Muscle of arm (tissue), 14 donors: ENCODE measurements around the gene STARD7. TPM values are rescaled to one million over a fixed set of nuclear protein-coding genes. Genes with fewer than 3 reads are reported as not detected.
"Not testable (repeated sequence)": the region's sequence is repeated elsewhere in the genome, so short reads cannot be mapped to it uniquely, and the experiment has no call there.

Source experiments
- DNase-seq: peaks from one replicate; pipeline ENCODE4 v3.0.0-alpha.2; 2013
- long read RNA-seq, 11 donors: transcript quantifications; one replicate each; lab custom pipeline, GENCODE V29; 2026
- polyA plus RNA-seq, 12 donors: library from polyadenylated mRNA; unstranded; fragments of 120-200 nt; gene quantifications; one replicate each; pipeline ENCODE4 v1.2.1, GENCODE V29; 2013; ENCODE audit not compliant: insufficient read length in 12 of 12

Gene STARD7, protein sequence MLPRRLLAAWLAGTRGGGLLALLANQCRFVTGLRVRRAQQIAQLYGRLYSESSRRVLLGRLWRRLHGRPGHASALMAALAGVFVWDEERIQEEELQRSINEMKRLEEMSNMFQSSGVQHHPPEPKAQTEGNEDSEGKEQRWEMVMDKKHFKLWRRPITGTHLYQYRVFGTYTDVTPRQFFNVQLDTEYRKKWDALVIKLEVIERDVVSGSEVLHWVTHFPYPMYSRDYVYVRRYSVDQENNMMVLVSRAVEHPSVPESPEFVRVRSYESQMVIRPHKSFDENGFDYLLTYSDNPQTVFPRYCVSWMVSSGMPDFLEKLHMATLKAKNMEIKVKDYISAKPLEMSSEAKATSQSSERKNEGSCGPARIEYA
- 100 to 1,000 TPM in 8 of 12 donors, 10 to 100 TPM in 3, not detected in 1; 69.6 to 150 (median 116) TPM for polyA plus RNA-seq
- long read RNA-seq, donor 1, transcript STARD7-201 (8 exons, 3,368 nt), result major isoform, 18 of 21 reads
- long read RNA-seq, donor 1, partial matches to known transcripts, result 0 of 21 reads
- long read RNA-seq, donor 1, other reads (novel, unspliced or antisense), result 0 of 21 reads
- long read RNA-seq, donor 2, transcript STARD7-201 (8 exons, 3,368 nt), result major isoform, 45 of 54 reads
- long read RNA-seq, donor 2, partial matches to known transcripts, result 7 of 54 reads
- long read RNA-seq, donor 2, other reads (novel, unspliced or antisense), result 0 of 54 reads
- long read RNA-seq, donor 3, transcript STARD7-201 (8 exons, 3,368 nt), result major isoform, 22 of 24 reads
- long read RNA-seq, donor 3, partial matches to known transcripts, result 0 of 24 reads
- long read RNA-seq, donor 3, other reads (novel, unspliced or antisense), result 0 of 24 reads
- long read RNA-seq, donor 4, transcript STARD7-201 (8 exons, 3,368 nt), result major isoform, 18 of 21 reads
- long read RNA-seq, donor 4, partial matches to known transcripts, result 0 of 21 reads
- long read RNA-seq, donor 4, other reads (novel, unspliced or antisense), result 0 of 21 reads
- long read RNA-seq, donor 5, transcript STARD7-201 (8 exons, 3,368 nt), result major isoform, 18 of 22 reads
- long read RNA-seq, donor 5, partial matches to known transcripts, result 0 of 22 reads
- long read RNA-seq, donor 5, other reads (novel, unspliced or antisense), result 0 of 22 reads
- long read RNA-seq, donor 6, transcript STARD7-201 (8 exons, 3,368 nt), result major isoform, 15 of 31 reads
- long read RNA-seq, donor 6, partial matches to known transcripts, result 14 of 31 reads
- long read RNA-seq, donor 6, other reads (novel, unspliced or antisense), result 0 of 31 reads
- long read RNA-seq, donor 7, transcript STARD7-201 (8 exons, 3,368 nt), result major isoform, 16 of 17 reads
- long read RNA-seq, donor 7, partial matches to known transcripts, result 0 of 17 reads
- long read RNA-seq, donor 7, other reads (novel, unspliced or antisense), result 0 of 17 reads
- long read RNA-seq, donor 8, transcript STARD7-201 (8 exons, 3,368 nt), result major isoform, 23 of 25 reads
- long read RNA-seq, donor 8, partial matches to known transcripts, result 0 of 25 reads
- long read RNA-seq, donor 8, other reads (novel, unspliced or antisense), result 0 of 25 reads
- long read RNA-seq, donor 9, transcript STARD7-201 (8 exons, 3,368 nt), result major isoform, 10 of 13 reads
- long read RNA-seq, donor 9, partial matches to known transcripts, result 0 of 13 reads
- long read RNA-seq, donor 9, other reads (novel, unspliced or antisense), result 0 of 13 reads
- long read RNA-seq, donor 10, transcript STARD7-201 (8 exons, 3,368 nt), result major isoform, 24 of 147 reads
- long read RNA-seq, donor 10, partial matches to known transcripts, result 123 of 147 reads
- long read RNA-seq, donor 10, other reads (novel, unspliced or antisense), result 0 of 147 reads
- long read RNA-seq, donor 11, transcript STARD7-201 (8 exons, 3,368 nt), result major isoform, 24 of 25 reads
- long read RNA-seq, donor 11, partial matches to known transcripts, result 0 of 25 reads
- long read RNA-seq, donor 11, other reads (novel, unspliced or antisense), result 0 of 25 reads

GRCh38 chr2:96208143-96209010 lies at the start of gene STARD7:
STARD7 (minus strand) TSS chr2:96208827; CDS start chr2:96208434, 393 bp downstream.
- peak; percentile 98 for DNase-seq

GRCh38 chr2:96257744-96258143 lies 49.1 kb upstream of the STARD7 start:
- DNase-seq, result not testable (repeated sequence)

DNA sequence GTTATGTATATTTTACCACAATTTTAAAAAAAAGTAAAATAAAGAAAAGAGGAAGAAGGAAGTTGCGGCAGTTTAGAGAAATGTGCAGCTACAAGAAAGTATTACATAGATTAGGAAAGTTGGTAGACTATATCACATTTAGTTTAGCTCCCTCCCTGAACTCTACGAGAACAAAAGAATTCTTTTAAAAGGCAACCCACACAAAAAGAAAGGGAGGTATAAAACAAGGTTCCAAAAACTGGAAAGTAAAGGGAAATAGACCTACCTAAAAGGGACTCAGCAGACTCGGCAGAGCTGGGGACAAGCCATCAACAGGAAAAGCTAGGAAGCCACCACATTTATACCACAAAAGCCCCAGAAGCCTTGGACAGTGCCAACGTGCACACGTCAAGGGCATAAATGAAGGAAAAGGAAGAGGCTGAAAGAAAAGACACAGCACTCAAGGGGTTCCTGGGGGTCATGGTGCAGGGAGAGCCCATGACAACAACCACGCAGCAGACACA lies 48.0 kb upstream of the STARD7 start:
- DNase-seq, result no peak

- DNase-seq, result no peak
These were observed 45.9 kb upstream of the STARD7 start for GRCh38 chr2:96254571-96254970.

DNA sequence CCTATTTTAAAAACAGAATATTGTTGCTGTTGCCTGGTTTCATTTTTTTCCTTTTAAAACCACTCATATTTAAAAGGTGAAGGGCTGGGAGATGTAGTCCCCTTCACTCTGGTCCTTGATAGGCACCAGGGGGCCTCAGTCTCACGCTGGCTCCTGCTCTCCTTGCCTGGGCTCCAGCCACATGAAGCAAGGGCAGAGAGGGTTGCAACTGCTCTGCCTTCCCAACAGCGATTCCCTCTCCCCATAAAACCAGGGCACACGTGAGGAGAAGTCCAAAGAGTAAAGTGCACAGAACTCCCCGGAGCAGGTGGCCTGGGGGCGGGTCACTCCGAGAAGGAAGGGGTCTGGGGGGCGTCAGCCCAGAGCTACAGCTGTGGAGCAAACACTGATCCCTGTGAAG lies 44.4 kb upstream of the STARD7 start:
- no peak for DNase-seq

GRCh38 chr2:96252526-96252925 lies 43.9 kb upstream of the STARD7 start:
- no peak for DNase-seq

DNA sequence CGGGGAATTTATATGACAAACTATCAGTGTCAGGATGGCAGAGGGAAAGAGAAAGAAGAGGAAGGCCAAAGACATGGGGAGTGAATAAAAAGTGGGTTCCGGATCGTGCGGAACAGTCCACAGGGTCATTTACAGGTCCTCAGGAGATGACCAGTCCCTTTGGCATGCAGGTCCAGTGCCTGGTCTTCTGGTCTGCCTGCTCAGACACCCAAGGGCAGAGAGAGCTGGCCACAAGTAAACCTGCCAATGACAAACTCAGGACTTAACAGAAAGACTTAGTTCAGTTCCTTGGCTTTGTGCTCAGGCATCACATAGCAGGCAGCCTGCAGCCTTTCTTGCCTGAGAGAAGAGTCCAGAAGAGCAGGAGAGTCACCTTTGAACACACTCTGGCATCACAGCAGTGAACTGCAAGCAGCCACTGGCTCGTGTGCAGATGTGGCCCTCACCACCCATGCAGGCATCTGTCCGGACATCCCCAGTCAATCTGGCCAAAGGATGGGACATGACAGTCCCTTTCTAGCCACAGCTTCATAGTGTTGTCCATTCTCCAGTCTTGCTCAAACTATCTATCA lies 43.2 kb upstream of the STARD7 start:
- no peak for DNase-seq

DNA sequence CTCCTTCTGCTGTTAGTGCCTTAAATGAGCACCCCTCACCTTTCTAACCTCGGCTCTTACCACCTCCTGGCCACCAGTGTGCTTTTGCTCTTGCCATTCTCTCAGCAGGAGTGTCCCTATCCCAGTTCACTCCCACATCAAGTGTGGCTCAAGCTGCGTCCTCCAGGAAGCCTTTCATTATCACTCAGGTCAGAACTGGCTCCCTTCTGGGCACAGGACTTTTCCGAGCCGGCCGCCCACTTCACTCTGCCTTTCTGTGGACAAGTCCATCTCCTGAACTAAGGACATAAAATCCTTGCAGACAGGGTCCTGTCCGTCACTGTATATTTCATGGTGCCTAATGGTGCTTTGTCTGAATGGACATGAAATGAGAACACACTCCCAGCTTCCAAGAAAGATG lies 41.6 kb upstream of the STARD7 start:
- DNase-seq, result no peak

GRCh38 chr2:96249654-96250053 lies 41.0 kb upstream of the STARD7 start:
- DNase-seq, result peak; percentile 74

DNA sequence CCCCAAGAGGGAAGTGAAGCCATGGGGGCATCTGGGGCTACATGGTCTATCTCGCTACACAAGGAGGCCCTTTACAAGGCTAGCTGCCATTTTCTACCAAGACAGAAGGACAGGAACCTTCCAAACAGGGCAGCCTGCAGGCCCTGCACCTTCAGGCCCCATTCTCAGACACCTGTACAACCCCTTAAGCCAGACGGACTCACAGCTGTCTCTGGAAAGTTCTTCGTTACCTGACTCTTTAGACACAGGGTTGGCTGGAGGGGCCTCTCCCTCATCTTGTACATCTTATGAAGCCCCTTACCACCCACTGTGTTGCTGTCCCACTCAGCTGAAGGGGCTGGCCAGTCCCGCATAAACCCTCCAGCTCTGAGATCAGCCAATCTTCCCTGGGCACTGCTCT lies 40.0 kb upstream of the STARD7 start:
- DNase-seq, result no peak

DNA sequence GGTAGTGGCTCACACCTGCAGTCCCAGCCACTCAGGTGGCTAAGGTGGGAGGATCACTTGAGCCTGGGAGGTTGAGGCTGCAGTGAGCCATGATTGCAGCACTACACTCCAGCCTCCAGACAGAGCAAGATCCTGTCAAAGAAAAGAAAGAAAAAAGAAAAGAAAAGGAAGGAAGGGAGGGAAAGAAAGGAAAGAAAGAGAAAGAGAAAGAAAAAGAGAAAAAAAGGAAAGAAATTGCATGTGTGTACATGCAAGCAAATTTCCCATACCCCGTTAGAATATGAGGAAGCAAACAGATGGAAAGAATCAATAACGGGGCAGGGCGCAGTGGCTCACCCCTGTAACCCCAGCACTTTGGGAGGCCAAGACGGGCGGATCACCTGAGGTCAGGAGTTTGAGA lies 39.3 kb upstream of the STARD7 start:
- no peak for DNase-seq

- DNase-seq, result no peak
These were observed 38.4 kb upstream of the STARD7 start for GRCh38 chr2:96247009-96247408.

GRCh38 chr2:96245609-96246390 lies 37.2 kb upstream of the STARD7 start:
- no peak for DNase-seq

DNA sequence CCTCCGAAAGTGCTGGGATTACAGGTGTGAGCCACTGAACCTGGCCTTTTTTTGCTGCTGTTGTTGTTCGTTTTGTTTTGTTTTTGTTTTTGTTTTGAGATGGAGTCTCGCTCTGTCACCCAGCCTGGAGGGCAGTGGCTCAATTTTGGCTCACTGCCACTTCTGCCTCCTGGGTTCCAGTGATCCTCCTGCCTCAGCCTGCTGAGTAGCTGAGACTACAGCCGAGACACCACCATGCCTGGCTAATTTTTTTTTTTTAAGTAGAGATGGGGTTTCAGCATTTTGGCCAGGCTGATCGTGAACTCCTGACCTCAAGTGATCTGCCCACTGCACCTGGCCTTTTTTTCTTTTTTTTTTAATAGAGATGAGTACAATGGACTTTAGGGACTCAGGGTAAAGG lies 35.2 kb upstream of the STARD7 start:
- DNase-seq, result no peak

DNA sequence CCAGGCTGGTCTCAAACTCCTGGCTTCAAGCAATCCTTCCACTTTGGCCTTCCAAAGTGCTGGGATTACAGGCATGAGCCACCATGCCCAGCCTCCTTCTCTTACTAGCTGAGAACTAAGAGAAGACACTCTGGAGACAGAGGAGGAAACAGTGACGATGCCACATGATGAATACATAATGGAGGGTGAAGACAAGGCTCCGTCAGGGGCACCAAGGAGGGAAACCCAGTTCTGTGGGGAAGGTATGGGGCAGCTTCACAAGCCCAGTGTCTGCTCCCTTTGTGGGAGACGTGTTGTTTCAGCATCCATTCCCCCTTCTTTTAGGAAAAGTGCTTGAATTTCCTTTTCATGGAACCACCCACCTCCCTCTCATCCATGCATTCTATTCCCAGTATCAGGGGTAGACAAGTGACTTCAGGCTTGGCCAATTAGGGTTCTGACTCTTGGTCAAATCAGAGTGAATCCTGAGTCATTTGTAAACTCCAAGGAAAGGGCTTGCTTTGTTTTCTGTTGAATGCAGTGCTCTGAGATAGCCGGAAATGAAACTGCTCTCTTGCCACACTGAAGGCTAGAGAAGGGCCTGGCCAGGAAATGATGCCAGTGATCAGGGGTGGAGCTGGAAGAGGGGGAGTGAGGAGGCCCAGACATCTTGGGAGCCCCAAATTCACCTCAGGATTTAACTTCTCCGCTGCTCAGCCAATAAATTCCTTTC lies 33.4 kb upstream of the STARD7 start:
- no peak for DNase-seq

DNA sequence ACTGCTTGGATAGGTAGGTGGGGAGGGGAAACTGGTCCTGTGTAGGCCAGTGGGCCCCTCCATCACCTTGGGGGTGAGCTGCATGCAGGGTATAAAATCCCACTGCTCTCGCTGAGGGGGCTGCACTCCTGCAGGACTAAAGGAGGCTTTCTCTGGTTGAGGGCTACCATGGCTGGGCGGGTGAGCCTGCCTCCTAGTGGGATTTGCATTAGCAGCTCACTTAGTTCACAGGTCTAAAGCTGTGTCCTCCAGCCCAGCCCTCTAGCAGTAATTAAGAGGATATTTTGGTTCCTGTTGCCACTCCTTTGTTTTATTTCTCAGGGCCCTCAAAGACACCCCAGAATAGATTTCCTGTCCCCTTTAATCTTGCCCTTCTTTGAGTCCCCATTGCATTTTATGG lies 32.6 kb upstream of the STARD7 start:
- no peak for DNase-seq

GRCh38 chr2:96240341-96241038 lies 31.9 kb upstream of the STARD7 start:
- no peak for DNase-seq
